GM10248 (cell line): ENCODE results near the gene CCDC134.

Experiments
- CTCF ChIA-PET: fragments of 300-600 bp; sonication (Branson Sonifier 250); formaldehyde crosslinking; extraction: SDS; loops from one replicate; lab custom pipeline; 2021; ENCODE audit warnings: antibody characterized with exemption; lab: Yijun Ruan, JAX
- POLR2A ChIA-PET: fragments of 350-650 bp; sonication (Branson Sonifier 250); formaldehyde crosslinking; extraction: SDS; loops from one replicate; lab custom pipeline; 2020; ENCODE audit warnings: antibody characterized with exemption; lab: Yijun Ruan, JAX
- DNase-seq: peaks from one replicate; pipeline ENCODE4 v3.0.0; 2012; ENCODE audit errors: extremely low spot score
- TF ChIP-seq, protein P1 (sequence below): IDR thresholded peaks from 2 replicates; pipeline ENCODE4 v1.5.1; 2012; ENCODE audit warnings: mild to moderate bottlenecking, low read depth; ENCODE audit errors: extremely low read depth, missing control alignments, control extremely low read depth

CCDC134 gene

DNA sequence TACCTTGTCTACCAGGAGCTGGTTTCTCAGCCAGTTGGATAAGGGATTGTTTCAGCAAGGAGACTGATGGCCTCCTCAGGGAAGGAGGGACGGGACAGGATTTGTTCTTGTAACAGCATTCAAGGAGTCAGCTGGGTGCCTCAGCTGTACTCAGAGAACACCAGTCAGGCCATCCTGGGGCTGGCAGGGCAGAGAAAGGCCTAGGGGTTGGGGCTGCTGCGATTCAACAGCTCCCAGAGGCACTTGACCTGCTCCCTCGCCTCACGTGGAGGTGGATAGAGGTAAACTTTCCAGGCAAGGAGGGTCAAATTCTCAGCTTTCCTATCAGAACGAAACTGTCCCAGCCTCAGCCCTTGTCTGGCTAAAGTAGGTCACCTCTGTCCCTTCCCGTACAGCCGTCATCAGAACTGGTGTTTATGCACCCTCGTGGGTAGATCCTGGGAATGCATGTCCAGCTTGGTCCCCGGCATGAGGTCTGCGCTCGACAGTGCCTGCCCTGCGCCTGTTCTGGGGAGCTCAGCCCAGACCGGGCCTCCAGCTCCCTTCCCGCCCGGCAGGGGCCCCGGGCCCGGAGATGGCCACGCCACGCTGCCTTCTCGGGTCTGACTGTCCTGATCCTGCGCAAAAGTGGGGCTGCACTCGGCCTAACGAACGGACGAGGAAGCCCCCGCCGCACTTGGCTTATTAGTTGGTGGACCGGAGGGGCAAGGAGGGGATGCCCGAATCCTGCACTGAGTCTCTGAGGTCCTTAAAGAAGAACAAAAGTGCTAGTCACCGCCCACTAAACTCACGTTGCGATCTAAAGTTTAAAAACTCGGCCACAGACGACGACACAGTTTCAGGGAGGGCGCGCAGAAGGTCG, 762 bp upstream of the CCDC134 start:
- POLR2A ChIA-PET = interaction anchor here (0.5 to 1.9 kb wide), 15 partner anchors 16 to 130 kb away, joined by 3 to 16 read pairs (median 4); partner anchors contain the start of genes SNU13 and SREBF2
- DNase-seq = peak; percentile 66

DNA sequence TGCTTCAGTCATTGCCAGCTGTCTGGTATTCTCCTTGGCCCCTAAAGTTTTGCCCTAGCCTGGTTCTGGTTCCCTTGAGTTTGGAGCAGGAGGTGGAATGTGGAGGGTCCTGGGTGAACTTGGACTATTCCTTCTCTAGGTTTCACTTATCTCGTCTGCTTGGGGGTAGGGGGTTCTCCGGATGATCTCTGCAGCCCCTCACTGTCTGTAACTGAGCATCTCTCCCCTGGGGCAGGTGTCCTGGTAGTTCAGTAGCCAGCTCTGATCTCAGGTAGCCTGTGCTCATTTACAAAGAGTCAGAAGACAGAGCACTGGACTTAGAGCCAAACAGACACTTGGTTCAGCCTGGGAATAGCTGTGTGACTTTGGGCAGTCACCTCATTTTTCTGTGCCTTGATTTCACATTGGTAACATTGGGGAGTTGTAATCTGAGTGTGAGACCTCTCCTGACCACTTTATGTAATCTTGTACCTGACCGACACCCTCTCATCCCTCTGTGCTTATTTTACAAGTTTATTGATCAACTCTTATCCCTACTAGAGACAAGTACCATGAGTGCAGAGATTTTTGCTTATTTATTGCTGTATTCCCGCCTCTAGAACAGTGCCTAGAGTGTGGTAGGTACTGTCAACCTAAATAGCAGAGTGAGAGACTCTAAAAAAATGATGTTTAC, 804 bp downstream of the CCDC134 start:
- ChIA-PET POLR2A (interaction anchor here (1.2 to 1.9 kb wide), 5 partner anchors 20 to 82 kb away, joined by 3 to 10 read pairs (median 3); partner anchors contain the start of gene SREBF2), CTCF (interaction anchor here (1.0 to 4.6 kb wide), 10 partner anchors 10 to 140 kb away, joined by 3 to 43 read pairs (median 8); partner anchors contain the start of genes MEI1 and SREBF2)
- TF ChIP-seq, protein P1, sequence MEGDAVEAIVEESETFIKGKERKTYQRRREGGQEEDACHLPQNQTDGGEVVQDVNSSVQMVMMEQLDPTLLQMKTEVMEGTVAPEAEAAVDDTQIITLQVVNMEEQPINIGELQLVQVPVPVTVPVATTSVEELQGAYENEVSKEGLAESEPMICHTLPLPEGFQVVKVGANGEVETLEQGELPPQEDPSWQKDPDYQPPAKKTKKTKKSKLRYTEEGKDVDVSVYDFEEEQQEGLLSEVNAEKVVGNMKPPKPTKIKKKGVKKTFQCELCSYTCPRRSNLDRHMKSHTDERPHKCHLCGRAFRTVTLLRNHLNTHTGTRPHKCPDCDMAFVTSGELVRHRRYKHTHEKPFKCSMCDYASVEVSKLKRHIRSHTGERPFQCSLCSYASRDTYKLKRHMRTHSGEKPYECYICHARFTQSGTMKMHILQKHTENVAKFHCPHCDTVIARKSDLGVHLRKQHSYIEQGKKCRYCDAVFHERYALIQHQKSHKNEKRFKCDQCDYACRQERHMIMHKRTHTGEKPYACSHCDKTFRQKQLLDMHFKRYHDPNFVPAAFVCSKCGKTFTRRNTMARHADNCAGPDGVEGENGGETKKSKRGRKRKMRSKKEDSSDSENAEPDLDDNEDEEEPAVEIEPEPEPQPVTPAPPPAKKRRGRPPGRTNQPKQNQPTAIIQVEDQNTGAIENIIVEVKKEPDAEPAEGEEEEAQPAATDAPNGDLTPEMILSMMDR = no peak
- DNase-seq = no peak

More for the DNA sequence above, 762 bp upstream of the CCDC134 start:
- TF ChIP-seq, protein P1 = no peak
- CTCF ChIA-PET = interaction anchor here (0.7 to 4.6 kb wide), 13 partner anchors 9 to 158 kb away, joined by 3 to 43 read pairs (median 7); no protein-coding TSS in a partner anchor

DNA sequence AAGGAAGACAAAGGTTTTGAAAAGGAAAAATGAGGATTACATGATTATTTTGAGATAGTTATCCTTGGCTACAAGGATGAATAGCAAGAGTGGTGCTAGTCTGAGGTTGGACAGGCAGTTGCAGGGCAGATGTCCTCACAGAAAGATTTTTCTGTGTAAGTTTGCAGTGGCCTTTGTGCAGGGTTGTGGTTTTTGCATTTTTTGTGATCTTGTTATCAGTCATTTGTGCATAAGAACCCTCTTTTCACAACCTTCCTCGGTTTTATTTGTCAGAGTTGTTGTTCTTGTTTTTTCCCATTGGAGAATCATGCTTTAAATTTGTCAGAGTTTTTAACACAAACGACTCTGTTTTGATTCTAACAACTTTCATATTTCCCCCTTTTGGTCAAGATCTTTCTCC, 1.4 kb downstream of the CCDC134 start:
- POLR2A ChIA-PET = no interaction called here
- CTCF ChIA-PET = interaction anchor here (1.1 to 4.6 kb wide), 6 partner anchors 9 to 139 kb away, joined by 3 to 43 read pairs (median 8); partner anchors contain the start of genes MEI1 and SREBF2
- TF ChIP-seq, protein P1 = no peak
- DNase-seq = no peak

DNA sequence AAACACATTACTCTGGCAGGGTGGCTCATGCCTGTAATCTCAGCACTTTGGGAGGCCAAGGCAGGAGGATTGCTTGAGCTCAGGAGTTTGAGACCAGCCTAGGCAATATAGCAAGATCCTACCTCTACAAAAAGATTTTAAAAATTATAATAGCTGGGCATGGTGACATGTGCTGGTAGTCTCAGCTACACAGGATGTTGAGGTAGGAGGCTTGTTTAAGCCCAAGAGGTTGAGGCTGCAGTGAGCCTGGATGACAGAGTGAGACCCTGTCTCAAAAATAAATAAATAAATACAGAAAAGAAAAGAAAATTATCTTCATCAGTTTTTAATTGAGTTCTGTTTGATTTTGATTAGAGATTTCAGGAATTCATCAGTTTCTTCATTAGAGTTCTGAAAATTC, 5.2 kb downstream of the CCDC134 start:
- ChIA-PET POLR2A (interaction anchor here (0.7 kb wide), 1 partner anchor 104 kb away, joined by 3 read pairs; no protein-coding TSS in a partner anchor), CTCF (interaction anchor here (1.1 to 2.3 kb wide), 3 partner anchors 59 to 108 kb away, joined by 3 to 9 read pairs (median 4); no protein-coding TSS in a partner anchor)
- DNase-seq = no peak
- TF ChIP-seq, protein P1 = no peak

DNA sequence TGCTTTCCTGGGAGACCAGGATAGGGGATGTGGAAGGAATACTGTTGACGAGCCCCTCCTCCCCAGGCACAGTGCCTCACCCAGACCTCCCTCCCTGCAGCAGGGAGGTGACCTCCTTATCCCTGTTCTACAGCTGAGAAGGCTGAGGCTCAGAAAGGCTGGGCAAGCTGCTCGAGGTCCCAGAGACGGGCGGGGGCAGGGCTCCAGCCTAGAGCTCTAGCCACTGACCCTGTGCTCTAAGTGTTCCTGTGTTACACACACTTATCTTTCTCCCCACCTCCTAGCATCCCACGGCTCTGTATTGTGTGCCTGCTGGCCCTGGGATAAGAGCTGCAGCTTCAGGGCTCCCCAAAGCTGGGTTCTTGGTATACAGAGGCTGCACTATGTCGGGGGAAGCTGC, 7.9 kb downstream of the CCDC134 start:
- POLR2A ChIA-PET = interaction anchor here (0.6 kb wide), 1 partner anchor 24 kb away, joined by 4 read pairs; the partner anchor contains the start of gene SREBF2
- CTCF ChIA-PET = interaction anchor here (0.6 to 1.7 kb wide), 7 partner anchors 8 to 111 kb away, joined by 3 to 5 read pairs (median 3); partner anchors contain the start of genes CCDC134 and SREBF2
- DNase-seq = no peak
- TF ChIP-seq, protein P1 = no peak
